Astrocyte of the spinal cord (primary cell): ENCODE results near the gene PPP1CA.

ENCODE experiments used
- DNase-seq: peaks from one replicate; pipeline ENCODE4 v3.0.0; 2011; ENCODE audit warnings: low read depth, low spot score
- H3K4me3 ChIP-seq: 2 replicates; pipeline ENCODE4 v1.5.1; 2011; ENCODE audit warnings: low read depth, mild to moderate bottlenecking, low read length, moderate library complexity
- CTCF ChIP-seq: IDR thresholded peaks from 2 replicates; pipeline ENCODE4 v1.5.1; 2012; ENCODE audit warnings: low read depth, mild to moderate bottlenecking, low read length, inconsistent platforms
- in situ Hi-C: cut with HindIII; loops from 2 replicates; pipeline ENCODE4 v1.10.0; 2017; ENCODE audit warnings: low sequenced_read_pairs

PPP1CA gene

GRCh38 chr11:67421430-67422031 is 19.9 kb upstream of the PPP1CA start:
- no peak for DNase-seq
- H3K4me3 ChIP-seq: no peak overlapping the region
- in situ Hi-C loops: no loop called here
- no peak for TF ChIP-seq CTCF

- in situ Hi-C loops: no loop called here
- peak overlapping the region; percentile 20 for H3K4me3 ChIP-seq
- DNase-seq: peak; percentile 90
- no peak for TF ChIP-seq CTCF
Observed at GRCh38 chr11:67420646-67421429, 19.2 kb upstream of the PPP1CA start.

- DNase-seq: no peak
- in situ Hi-C loops: no loop called here
- H3K4me3 ChIP-seq: peak overlapping the region; percentile 10
- TF ChIP-seq CTCF: no peak
Observed at GRCh38 chr11:67420147-67420645, 18.5 kb upstream of the PPP1CA start.

GRCh38 chr11:67419325-67420049 is 17.8 kb upstream of the PPP1CA start:
- H3K4me3 ChIP-seq: no peak overlapping the region
- TF ChIP-seq CTCF: no peak
- in situ Hi-C loops: no loop called here
- no peak for DNase-seq

GRCh38 chr11:67418476-67419281 is 17.0 kb upstream of the PPP1CA start:
- no peak for DNase-seq
- in situ Hi-C loops: no loop called here
- TF ChIP-seq CTCF: no peak
- H3K4me3 ChIP-seq: no peak overlapping the region

- in situ Hi-C loops: no loop called here
- no peak for TF ChIP-seq CTCF
- H3K4me3 ChIP-seq: no peak overlapping the region
- DNase-seq: no peak
Observed at GRCh38 chr11:67417425-67417824, 15.8 kb upstream of the PPP1CA start.
